ENCODE data around the gene PLCH1. TPM values are rescaled to one million over a fixed set of nuclear protein-coding genes. Genes with fewer than 3 reads are reported as not detected.

Gene PLCH1
- total RNA-seq, 1 donor from 2014 or later = 20.9 TPM

GRCh38 chr3:155502630-155503029, 242.2 kb downstream of the PLCH1 start:
- DNase-seq (ENCODE audit: low spot score) = no peak
- Mint-ChIP-seq H3K4me3 (ENCODE audit: unreplicated experiment) (no peak overlapping the region), H3K27ac (ENCODE audit: unreplicated experiment) (no peak overlapping the region), H3K4me1 (ENCODE audit: unreplicated experiment) (no peaks in the 10 kb centered on the region), H3K36me3 (ENCODE audit: low read depth, unreplicated experiment) (peaks cover 25% of the 10 kb centered on the region), H3K27me3 (ENCODE audit: unreplicated experiment) (no peaks in the 10 kb centered on the region), H3K9me3 (ENCODE audit: unreplicated experiment) (no peaks in the 10 kb centered on the region)
- TF ChIP-seq CTCF (IDR thresholded peaks at IDR 0.05; ENCODE audit: unreplicated experiment) = no peak

- H3K36me3 Mint-ChIP-seq (ENCODE audit: low read depth, unreplicated experiment) = peaks cover 22% of the 10 kb centered on the region
Measured at GRCh38 chr3:155500194-155500818, 244.6 kb downstream of the PLCH1 start.

GRCh38 chr3:155497930-155498647, 246.8 kb downstream of the PLCH1 start:
- Mint-ChIP-seq H3K4me3 (ENCODE audit: unreplicated experiment) (no peak overlapping the region), H3K36me3 (ENCODE audit: low read depth, unreplicated experiment) (peaks cover 15% of the 10 kb centered on the region), H3K4me1 (ENCODE audit: unreplicated experiment) (no peaks in the 10 kb centered on the region), H3K27ac (ENCODE audit: unreplicated experiment) (no peak overlapping the region), H3K27me3 (ENCODE audit: unreplicated experiment) (no peaks in the 10 kb centered on the region), H3K9me3 (ENCODE audit: unreplicated experiment) (no peaks in the 10 kb centered on the region)
- DNase-seq (ENCODE audit: low spot score) = no peak
- no peak for TF ChIP-seq CTCF (IDR thresholded peaks at IDR 0.05; ENCODE audit: unreplicated experiment)

More at GRCh38 chr3:155500194-155500818, 244.6 kb downstream of the PLCH1 start:
- Mint-ChIP-seq H3K9me3 (ENCODE audit: unreplicated experiment) (no peaks in the 10 kb centered on the region), H3K27ac (ENCODE audit: unreplicated experiment) (no peak overlapping the region), H3K4me1 (ENCODE audit: unreplicated experiment) (no peaks in the 10 kb centered on the region), H3K27me3 (ENCODE audit: unreplicated experiment) (no peaks in the 10 kb centered on the region), H3K4me3 (ENCODE audit: unreplicated experiment) (no peak overlapping the region)
- no peak for DNase-seq (ENCODE audit: low spot score)
- no peak for TF ChIP-seq CTCF (IDR thresholded peaks at IDR 0.05; ENCODE audit: unreplicated experiment)

- peaks cover 19% of the 10 kb centered on the region for H3K36me3 Mint-ChIP-seq (ENCODE audit: low read depth, unreplicated experiment)
Measured at GRCh38 chr3:155496206-155496605, 248.7 kb downstream of the PLCH1 start.

More at GRCh38 chr3:155496206-155496605, 248.7 kb downstream of the PLCH1 start:
- Mint-ChIP-seq H3K9me3 (ENCODE audit: unreplicated experiment) (no peaks in the 10 kb centered on the region), H3K4me1 (ENCODE audit: unreplicated experiment) (no peaks in the 10 kb centered on the region), H3K4me3 (ENCODE audit: unreplicated experiment) (no peak overlapping the region), H3K27ac (ENCODE audit: unreplicated experiment) (no peak overlapping the region), H3K27me3 (ENCODE audit: unreplicated experiment) (peaks cover 2% of the 10 kb centered on the region)
- no peak for DNase-seq (ENCODE audit: low spot score)
- no peak for TF ChIP-seq CTCF (IDR thresholded peaks at IDR 0.05; ENCODE audit: unreplicated experiment)

Measured in endothelial cell (in vitro differentiated cells).